HG02973 (cell line): ENCODE data around the gene C10orf67.
A peak's percentile ranks its signal among the peaks of the same experiment; 100 is the strongest.
"Not testable (repeated sequence)": the region's sequence is repeated elsewhere in the genome, so short reads cannot be mapped to it uniquely, and the experiment has no call there.

ENCODE experiments used
- ATAC-seq: cut with Tn5 transposase; IDR thresholded peaks from one replicate; pipeline ENCODE4 v1.9.1; 2021; ENCODE audit warnings: moderate library complexity; ENCODE audit not compliant: unreplicated experiment

Gene C10orf67

GRCh38 chr10:23362879-23363792 lies 18.5 kb upstream of the C10orf67 start:
- peak; percentile 48 for ATAC-seq

GRCh38 chr10:23362069-23362830 lies 17.7 kb upstream of the C10orf67 start:
- ATAC-seq: peak; percentile 29

- no peak for ATAC-seq
Observed at GRCh38 chr10:23361665-23362064, 17.1 kb upstream of the C10orf67 start.

- ATAC-seq: no peak
Observed at GRCh38 chr10:23359692-23360380, 15.2 kb upstream of the C10orf67 start.

GRCh38 chr10:23358357-23358756 lies 13.8 kb upstream of the C10orf67 start:
- no peak for ATAC-seq

GRCh38 chr10:23354630-23355279 lies 10.2 kb upstream of the C10orf67 start:
- no peak for ATAC-seq

- no peak for ATAC-seq
Observed at GRCh38 chr10:23351926-23352519, 7.4 kb upstream of the C10orf67 start.

- not testable (repeated sequence) for ATAC-seq
Observed at GRCh38 chr10:23350706-23351105, 6.1 kb upstream of the C10orf67 start.

GRCh38 chr10:23345861-23346260 lies 1.3 kb upstream of the C10orf67 start:
- ATAC-seq: no peak

GRCh38 chr10:23343591-23344240 lies 881 bp downstream of the C10orf67 start:
- no peak for ATAC-seq

- ATAC-seq: no peak
Observed at GRCh38 chr10:23342213-23342884, 2.2 kb downstream of the C10orf67 start.

GRCh38 chr10:23341004-23341403 lies 3.6 kb downstream of the C10orf67 start:
- ATAC-seq: no peak

- ATAC-seq: no peak
Observed at GRCh38 chr10:23340354-23340753, 4.2 kb downstream of the C10orf67 start.

GRCh38 chr10:23338886-23339285 lies 5.7 kb downstream of the C10orf67 start:
- ATAC-seq: no peak

GRCh38 chr10:23338155-23338828 lies 6.3 kb downstream of the C10orf67 start:
- ATAC-seq: no peak

GRCh38 chr10:23337616-23338015 lies 7.0 kb downstream of the C10orf67 start:
- no peak for ATAC-seq

- no peak for ATAC-seq
Observed at GRCh38 chr10:23331567-23332301, 12.9 kb downstream of the C10orf67 start.

GRCh38 chr10:23330948-23331347 lies 13.6 kb downstream of the C10orf67 start:
- no peak for ATAC-seq
